ENCODE measurements around the gene NALCN. TPM values are rescaled to one million over a fixed set of nuclear protein-coding genes. Genes with fewer than 3 reads are reported as not detected.

NALCN gene
- total and polyA plus RNA-seq, 10 of the 15 experiments (the other 5 are each of a cell fraction or from before 2014, with no cell fraction given) = under 0.01 TPM; not detected in 9

DNA sequence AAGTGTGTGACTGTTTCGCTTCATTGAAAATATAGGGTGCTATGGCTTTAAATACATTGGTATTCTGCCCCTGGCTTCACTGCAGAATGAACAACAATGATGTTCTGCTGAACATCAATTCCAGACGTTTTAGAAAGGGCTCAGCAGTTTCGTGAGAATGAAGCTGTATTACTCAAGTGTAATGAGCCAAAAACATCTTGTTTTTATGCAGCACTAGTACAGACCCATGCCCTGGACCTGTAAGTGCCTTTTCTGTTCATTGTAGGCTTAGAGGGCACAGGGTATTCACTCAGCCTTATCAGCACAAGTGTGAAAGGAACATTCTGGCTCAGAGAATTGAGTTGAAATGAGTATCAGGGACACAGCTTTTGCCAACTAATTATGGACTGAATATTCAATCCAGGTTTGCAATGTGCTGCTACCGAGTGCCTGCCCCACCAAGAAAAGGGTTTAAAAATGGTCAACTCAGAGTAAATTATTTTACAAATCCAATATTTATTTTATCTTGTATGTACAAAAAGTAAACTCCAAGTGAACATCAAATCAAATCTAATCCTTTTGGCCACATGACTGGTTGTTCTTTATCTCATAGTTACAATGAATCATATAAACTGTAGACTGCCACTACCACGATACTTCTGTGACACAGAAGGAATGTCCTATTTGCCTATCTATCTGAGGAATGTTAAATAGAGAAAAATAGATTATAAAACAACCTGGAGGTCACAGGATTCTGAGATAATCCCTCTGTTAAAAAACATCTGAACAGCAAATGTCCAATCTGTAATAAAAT lies 362.8 kb downstream of the NALCN start:
- H3K27me3 ChIP-seq (replicated peaks in 1 of 2; ENCODE audit: control insufficient read depth in 2 of 2, insufficient read depth in 2 of 2, low read length in 1 of 2) = no peaks in the 10 kb centered on the region; a peak in 1 of 4 replicates
- ChIA-PET SMC1A (ENCODE audit: uncharacterized antibody, unreplicated experiment) (no interaction called here), RAD21 (ENCODE audit: unreplicated experiment) (no interaction called here), CTCF (no interaction called here), POLR2A (no interaction called here)
- H3K4me1 ChIP-seq (ENCODE audit: control insufficient read depth, insufficient read depth, low read length) = no peaks in the 10 kb centered on the region
- no peaks in the 10 kb centered on the region for H3K36me3 ChIP-seq (ENCODE audit: control insufficient read depth in 2 of 2, insufficient read depth in 2 of 2, low read length in 1 of 2)
- FAIRE-seq (no peak), ATAC-seq (no peak), DNase-seq (ENCODE audit: low read depth, low spot score) (no peak)
- intact Hi-C loops (cut with micrococcal nuclease; ENCODE audit: unreplicated experiment) = no loop called here
- 6% methylated on average over 5 of the region's 5 CpGs for WGBS (ENCODE audit: insufficient coverage, insufficient replicate concordance, low lambda C conversion rate, missing lambda C conversion rate)
- no TSS peak for BruUV-seq (replicated peaks)
- H4K20me1 ChIP-seq (ENCODE audit: control insufficient read depth, insufficient read depth) = no peaks in the 10 kb centered on the region
- in situ Hi-C loops (cut with MboI) = no loop called here
- H3K4me2 ChIP-seq (ENCODE audit: control insufficient read depth, insufficient read depth) = no peak overlapping the region
- TF ChIP-seq SMAD5 (IDR thresholded peaks at IDR 0.05; ENCODE audit: low read depth) = no peak
- no peak overlapping the region for H3K4me3 ChIP-seq
- H3K27ac ChIP-seq (ENCODE audit: control insufficient read depth, insufficient read depth) = no peak overlapping the region
- H3K79me2 ChIP-seq (ENCODE audit: control insufficient read depth, insufficient read depth, low read length) = no peaks in the 10 kb centered on the region
- H3K9ac ChIP-seq (ENCODE audit: control insufficient read depth, insufficient read depth, low read length) = no peak overlapping the region
- H2AFZ ChIP-seq (ENCODE audit: control insufficient read depth, low read depth, low read length) = no peak overlapping the region
- no peaks in the 10 kb centered on the region for H3K9me3 ChIP-seq (replicated peaks; ENCODE audit: control insufficient read depth, insufficient read depth, low read length)

DNA sequence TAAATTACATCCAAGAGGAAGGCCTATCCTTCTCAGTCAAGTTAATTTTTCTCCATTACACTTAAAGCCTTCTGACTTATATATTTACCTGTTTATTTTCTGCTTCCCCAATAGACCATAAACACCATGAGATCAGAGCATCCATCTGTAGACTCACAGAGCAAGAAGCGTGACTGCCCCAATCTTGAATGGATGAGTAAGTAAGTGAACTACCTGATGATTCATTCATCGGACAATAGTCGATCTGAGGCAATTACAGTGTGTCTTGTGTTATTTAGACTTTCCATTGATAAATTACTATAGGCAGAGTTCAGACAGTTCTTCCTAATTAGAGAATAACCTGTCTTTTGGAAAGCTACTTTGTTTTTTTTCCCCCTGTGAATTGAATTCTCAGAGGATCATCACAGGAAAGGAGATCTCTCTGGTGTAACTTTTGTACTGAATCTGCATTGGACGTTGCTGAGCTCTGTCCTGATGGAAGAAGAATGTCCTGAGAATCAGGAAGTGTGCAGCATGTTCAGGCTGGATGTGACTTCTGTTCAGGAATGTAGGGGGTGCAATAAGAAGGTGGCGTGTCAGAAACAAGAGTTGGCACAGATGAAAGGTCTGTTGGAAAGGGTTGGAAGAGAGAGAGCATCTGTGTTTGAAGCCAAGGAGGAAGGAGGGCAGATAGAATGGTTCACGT lies 367.0 kb downstream of the NALCN start:
- POLR2A ChIA-PET = no interaction called here
- Histone ChIP-seq H3K27me3 (replicated peaks in 1 of 2; ENCODE audit: control insufficient read depth in 2 of 2, insufficient read depth in 2 of 2, low read length in 1 of 2) (no peaks in the 10 kb centered on the region), H3K4me3 (no peak overlapping the region), H4K20me1 (ENCODE audit: control insufficient read depth, insufficient read depth) (no peaks in the 10 kb centered on the region), H3K9ac (ENCODE audit: control insufficient read depth, insufficient read depth, low read length) (no peak overlapping the region), H3K79me2 (ENCODE audit: control insufficient read depth, insufficient read depth, low read length) (no peaks in the 10 kb centered on the region), H3K4me1 (ENCODE audit: control insufficient read depth, insufficient read depth, low read length) (no peaks in the 10 kb centered on the region), H3K36me3 (ENCODE audit: control insufficient read depth in 2 of 2, insufficient read depth in 2 of 2, low read length in 1 of 2) (no peaks in the 10 kb centered on the region), H3K4me2 (ENCODE audit: control insufficient read depth, insufficient read depth) (no peak overlapping the region), H3K27ac (ENCODE audit: control insufficient read depth, insufficient read depth) (no peak overlapping the region), H3K9me3 (replicated peaks; ENCODE audit: control insufficient read depth, insufficient read depth, low read length) (no peaks in the 10 kb centered on the region), H2AFZ (ENCODE audit: control insufficient read depth, low read depth, low read length) (no peak overlapping the region)
- WGBS (ENCODE audit: insufficient coverage, insufficient replicate concordance, low lambda C conversion rate, missing lambda C conversion rate) = 2% methylated on average over 6 of the region's 6 CpGs
- FAIRE-seq = no peak
- in situ Hi-C loops (cut with MboI) = no loop called here
- ATAC-seq = no peak
- TF ChIP-seq KLF5 (IDR thresholded peaks at IDR 0.05; ENCODE audit: partially characterized antibody) (no peak), SIN3A (IDR thresholded peaks at IDR 0.05; ENCODE audit: low read depth, low read length) (no peak), DPF2 (IDR thresholded peaks at IDR 0.05) (no peak), STAT3 (IDR thresholded peaks at IDR 0.05; ENCODE audit: low read depth, low read length) (no peak), IKZF2 (IDR thresholded peaks at IDR 0.05) (no peak), FOXK2 (IDR thresholded peaks at IDR 0.05) (no peak), RFX5 (IDR thresholded peaks at IDR 0.05; ENCODE audit: low read depth, low read length) (no peak), MYC (IDR thresholded peaks at IDR 0.05; ENCODE audit: insufficient read depth, insufficient read length, insufficient replicate concordance, low read length, severe bottlenecking) (no peak), EGR1 (IDR thresholded peaks at IDR 0.05; ENCODE audit: borderline replicate concordance in 1 of 2, low read depth in 2 of 2, low read length in 2 of 2) (no peak), STAT1 (conservative IDR thresholded peaks at IDR 0.05) (no peak), YBX1 (IDR thresholded peaks at IDR 0.05) (no peak)
- TF ChIP-seq, protein P1, sequence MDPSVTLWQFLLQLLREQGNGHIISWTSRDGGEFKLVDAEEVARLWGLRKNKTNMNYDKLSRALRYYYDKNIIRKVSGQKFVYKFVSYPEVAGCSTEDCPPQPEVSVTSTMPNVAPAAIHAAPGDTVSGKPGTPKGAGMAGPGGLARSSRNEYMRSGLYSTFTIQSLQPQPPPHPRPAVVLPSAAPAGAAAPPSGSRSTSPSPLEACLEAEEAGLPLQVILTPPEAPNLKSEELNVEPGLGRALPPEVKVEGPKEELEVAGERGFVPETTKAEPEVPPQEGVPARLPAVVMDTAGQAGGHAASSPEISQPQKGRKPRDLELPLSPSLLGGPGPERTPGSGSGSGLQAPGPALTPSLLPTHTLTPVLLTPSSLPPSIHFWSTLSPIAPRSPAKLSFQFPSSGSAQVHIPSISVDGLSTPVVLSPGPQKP (IDR thresholded peaks at IDR 0.05; ENCODE audit: low read depth, low read length) = no peak
- TF ChIP-seq, protein P2, sequence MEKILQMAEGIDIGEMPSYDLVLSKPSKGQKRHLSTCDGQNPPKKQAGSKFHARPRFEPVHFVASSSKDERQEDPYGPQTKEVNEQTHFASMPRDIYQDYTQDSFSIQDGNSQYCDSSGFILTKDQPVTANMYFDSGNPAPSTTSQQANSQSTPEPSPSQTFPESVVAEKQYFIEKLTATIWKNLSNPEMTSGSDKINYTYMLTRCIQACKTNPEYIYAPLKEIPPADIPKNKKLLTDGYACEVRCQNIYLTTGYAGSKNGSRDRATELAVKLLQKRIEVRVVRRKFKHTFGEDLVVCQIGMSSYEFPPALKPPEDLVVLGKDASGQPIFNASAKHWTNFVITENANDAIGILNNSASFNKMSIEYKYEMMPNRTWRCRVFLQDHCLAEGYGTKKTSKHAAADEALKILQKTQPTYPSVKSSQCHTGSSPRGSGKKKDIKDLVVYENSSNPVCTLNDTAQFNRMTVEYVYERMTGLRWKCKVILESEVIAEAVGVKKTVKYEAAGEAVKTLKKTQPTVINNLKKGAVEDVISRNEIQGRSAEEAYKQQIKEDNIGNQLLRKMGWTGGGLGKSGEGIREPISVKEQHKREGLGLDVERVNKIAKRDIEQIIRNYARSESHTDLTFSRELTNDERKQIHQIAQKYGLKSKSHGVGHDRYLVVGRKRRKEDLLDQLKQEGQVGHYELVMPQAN (conservative IDR thresholded peaks at IDR 0.05) = no peak
- CTCF ChIA-PET = no interaction called here
- RAD21 ChIA-PET (ENCODE audit: unreplicated experiment) = no interaction called here
- intact Hi-C loops (cut with micrococcal nuclease; ENCODE audit: unreplicated experiment) = no loop called here
- BruUV-seq (replicated peaks) = no TSS peak
- SMC1A ChIA-PET (ENCODE audit: uncharacterized antibody, unreplicated experiment) = no interaction called here
- DNase-seq (ENCODE audit: low read depth, low spot score) = no peak
